H1 (cell line): ENCODE results near the gene STYK1. TPM values are rescaled to one million over a fixed set of nuclear protein-coding genes. Genes with fewer than 3 reads are reported as not detected.

Experiments used
- CTCF ChIA-PET: fragments of 300-600 bp; sonication (Branson Sonifier 250); formaldehyde crosslinking; loops from one replicate; lab custom pipeline; 2021; ENCODE audit not compliant: partially characterized antibody; lab: Charles Lee
- POLR2A ChIA-PET: fragments of 300-600 bp; sonication (Branson Sonifier 250); formaldehyde crosslinking; loops from one replicate; lab custom pipeline; 2021; ENCODE audit warnings: inconsistent platforms; ENCODE audit not compliant: partially characterized antibody; lab: Charles Lee
- DNase-seq, 2 experiments: peaks; one replicate each; pipeline versions ENCODE4 v3.0.0 to v3.0.0-alpha.2; 2010 to 2022; ENCODE audit warnings: low spot score in 2 of 2, low read depth in 1 of 2, mixed read lengths in 1 of 2
- FAIRE-seq: peaks from 2 replicates; lab custom pipeline; 2011; peaks lifted over from hg19 to GRCh38; lab: Jason Lieb, UNC
- H2AFZ ChIP-seq: 2 replicates; pipeline ENCODE4 v1.8.1; 2012; ENCODE audit warnings: low read length, inconsistent platforms
- H2AK5ac ChIP-seq: 2 replicates; pipeline ENCODE4 v1.6.1; 2013; ENCODE audit warnings: low read depth, low read length
- H2BK120ac ChIP-seq: replicated peaks from 2 replicates; pipeline ENCODE3; 2013; ENCODE audit warnings: low read depth, low read length, inconsistent platforms
- H2BK12ac ChIP-seq: 2 replicates; pipeline ENCODE4 v1.6.1; 2013; ENCODE audit warnings: low read depth, low read length
- H2BK15ac ChIP-seq: 2 replicates; pipeline ENCODE4 v1.6.1; 2013; ENCODE audit warnings: low read length
- H2BK20ac ChIP-seq: 2 replicates; pipeline ENCODE4 v1.6.1; 2013; ENCODE audit warnings: low read length
- H2BK5ac ChIP-seq: 2 replicates; pipeline ENCODE4 v1.6.1; 2013; ENCODE audit warnings: low read depth, low read length
- H3K14ac ChIP-seq: 2 replicates; pipeline ENCODE4 v1.6.1; 2013; ENCODE audit warnings: inconsistent platforms; ENCODE audit not compliant: insufficient read length
- H3K18ac ChIP-seq: 2 replicates; pipeline ENCODE4 v1.6.1; 2013; ENCODE audit warnings: low read length; ENCODE audit errors: extremely low read depth
- H3K23ac ChIP-seq: 2 replicates; pipeline ENCODE4 v1.6.1; 2013; ENCODE audit warnings: inconsistent platforms; ENCODE audit not compliant: insufficient read length
- H3K23me2 ChIP-seq: 2 replicates; pipeline ENCODE4 v1.6.1; 2013; ENCODE audit warnings: low read depth, low read length
- H3K27ac ChIP-seq: 2 replicates; pipeline ENCODE4 v1.6.1; 2011; ENCODE audit warnings: low read depth, low read length, inconsistent platforms
- H3K27me3 ChIP-seq, 4 experiments: replicated peaks in 1 of 4; 1 replicate in 1 of 4; 2 replicates in 3 of 4; pipeline versions ENCODE4 v1.6.1 to v1.8.1; 2011 to 2013; ENCODE audit warnings: low read length in 3 of 4, mild to moderate bottlenecking in 3 of 4, inconsistent platforms in 2 of 4, mixed read lengths in 2 of 4, moderate library complexity in 1 of 4; ENCODE audit not compliant: control insufficient read depth in 3 of 4, insufficient read depth in 3 of 4; ENCODE audit errors: extremely low read depth in 1 of 4
- H3K36me3 ChIP-seq, 4 experiments: 2 replicates each; pipeline versions ENCODE4 v1.6.1 to v1.8.1; 2011 to 2013; ENCODE audit warnings: mild to moderate bottlenecking in 4 of 4, low read length in 3 of 4, moderate library complexity in 2 of 4, control low read depth in 1 of 4, inconsistent platforms in 1 of 4; ENCODE audit not compliant: insufficient read depth in 4 of 4, control insufficient read depth in 2 of 4
- H3K4ac ChIP-seq: replicated peaks from 2 replicates; pipeline ENCODE3; 2013; ENCODE audit warnings: low read length, low read depth, mixed read lengths, inconsistent platforms; ENCODE audit not compliant: insufficient read length
- H3K4me1 ChIP-seq, 4 experiments: replicated peaks in 1 of 4; 1 replicate in 1 of 4; 2 replicates in 3 of 4; pipeline versions ENCODE4 v1.6.1 to v1.8.1; 2011 to 2013; ENCODE audit warnings: low read length in 3 of 4, inconsistent platforms in 2 of 4, mixed read lengths in 1 of 4; ENCODE audit not compliant: insufficient read depth in 4 of 4, control insufficient read depth in 3 of 4
- H3K4me2 ChIP-seq, 2 experiments: 2 replicates each; pipeline versions ENCODE4 v1.6.1 to v1.8.1; 2011 to 2013; ENCODE audit warnings: low read depth in 2 of 2, low read length in 2 of 2, control low read depth in 1 of 2, inconsistent platforms in 1 of 2, mild to moderate bottlenecking in 1 of 2; ENCODE audit not compliant: insufficient read depth in 1 of 2
- H3K4me3 ChIP-seq, 4 experiments: fragments of 200-600, 300-600 bp in 1 of 4; sonication (generic), shearing (Covaris generic), sonication (Bioruptor Twin) in 1 of 4; 2 replicates each; pipeline versions ENCODE4 v1.5.1 to v1.8.1; 2011 to 2016; ENCODE audit warnings: low read length in 4 of 4, low read depth in 3 of 4, control low read depth in 2 of 4, inconsistent platforms in 2 of 4, mild to moderate bottlenecking in 2 of 4, mixed read lengths in 1 of 4, moderate library complexity in 1 of 4; ENCODE audit not compliant: insufficient read depth in 2 of 4; ENCODE audit errors: extremely low read depth in 1 of 4
- H3K56ac ChIP-seq: replicated peaks from 2 replicates; pipeline ENCODE3; 2013; ENCODE audit warnings: low read depth, mild to moderate bottlenecking, mixed read lengths, low read length, inconsistent platforms; ENCODE audit not compliant: insufficient read length
- H3K79me1 ChIP-seq: 2 replicates; pipeline ENCODE4 v1.6.1; 2013; ENCODE audit warnings: low read depth, low read length, control low read depth
- H3K79me2 ChIP-seq, 2 experiments: 2 replicates each; pipeline versions ENCODE4 v1.6.1 to v1.8.1; 2012 to 2013; ENCODE audit warnings: low read length in 2 of 2, mild to moderate bottlenecking in 2 of 2, inconsistent platforms in 1 of 2; ENCODE audit not compliant: insufficient read depth in 2 of 2, control insufficient read depth in 1 of 2
- H3K9ac ChIP-seq, 4 experiments: replicated peaks in 1 of 4; 1 replicate in 1 of 4; 2 replicates in 3 of 4; pipeline versions ENCODE4 v1.6.1 to v1.8.1; 2011 to 2013; ENCODE audit warnings: low read depth in 3 of 4, low read length in 3 of 4, control low read depth in 2 of 4, mild to moderate bottlenecking in 2 of 4, moderate library complexity in 2 of 4, inconsistent platforms in 1 of 4; ENCODE audit errors: extremely low read depth in 1 of 4
- H3K9me3 ChIP-seq, 2 experiments: 2 replicates each; pipeline versions ENCODE4 v1.6.1 to v1.8.1; 2012 to 2013; ENCODE audit warnings: mild to moderate bottlenecking in 2 of 2, moderate library complexity in 2 of 2, control low read depth in 1 of 2, inconsistent platforms in 1 of 2, low read depth in 1 of 2, low read length in 1 of 2, mixed read lengths in 1 of 2; ENCODE audit not compliant: insufficient read depth in 2 of 2
- H4K20me1 ChIP-seq, 2 experiments: replicated peaks in 1 of 2; 2 replicates each; pipeline versions ENCODE3 to v1.8.1; 2011 to 2013; ENCODE audit warnings: inconsistent platforms in 2 of 2, low read length in 2 of 2, mild to moderate bottlenecking in 1 of 2; ENCODE audit not compliant: insufficient read depth in 2 of 2, control insufficient read depth in 1 of 2
- H4K5ac ChIP-seq: 2 replicates; pipeline ENCODE4 v1.6.1; 2013; ENCODE audit warnings: low read length, low read depth, mixed read lengths, inconsistent platforms; ENCODE audit not compliant: insufficient read length
- H4K8ac ChIP-seq: 2 replicates; pipeline ENCODE4 v1.8.0; 2013; ENCODE audit warnings: mild to moderate bottlenecking, moderate library complexity, low read length, inconsistent platforms; ENCODE audit not compliant: insufficient read depth; ENCODE audit errors: extremely low read depth
- H4K91ac ChIP-seq: replicated peaks from 2 replicates; pipeline ENCODE3; 2013; ENCODE audit warnings: low read length, mixed read lengths, inconsistent platforms; ENCODE audit not compliant: insufficient read length
- CBX8 ChIP-seq: fragments of 300-800, 300-1000 bp; sonication (generic); IDR thresholded peaks from 2 replicates; pipeline ENCODE4 v1.7.1; 2016; ENCODE audit warnings: low read depth, low read length, borderline replicate concordance
- CTCF ChIP-seq, 3 experiments: IDR thresholded peaks; 1 replicate in 2 of 3; 2 replicates in 1 of 3; pipeline versions ENCODE4 v1.5.1 to v1.6.1; 2011; ENCODE audit warnings: low read length in 3 of 3, mild to moderate bottlenecking in 3 of 3, inconsistent platforms in 2 of 3, low read depth in 1 of 3, moderate library complexity in 1 of 3; ENCODE audit not compliant: insufficient read depth in 1 of 3; ENCODE audit errors: control extremely low read depth in 1 of 3
- E2F6 ChIP-seq: IDR thresholded peaks from 2 replicates; pipeline ENCODE4 v1.6.1; 2012; ENCODE audit warnings: inconsistent platforms
- HDAC2 ChIP-seq, 2 experiments: fragments of 300-600 bp in 1 of 2; sonication (generic) in 1 of 2; IDR thresholded peaks; 2 replicates each; pipeline ENCODE4 v1.6.1; 2011 to 2012; ENCODE audit warnings: low read depth in 2 of 2, low read length in 2 of 2, mild to moderate bottlenecking in 2 of 2, moderate library complexity in 2 of 2, borderline replicate concordance in 1 of 2, inconsistent platforms in 1 of 2
- KDM5A ChIP-seq: fragments of 200-600 bp; IDR thresholded peaks from 2 replicates; pipeline ENCODE4 v1.7.1; 2012; ENCODE audit warnings: mild to moderate bottlenecking, low read length, inconsistent platforms, mixed read lengths
- NANOG ChIP-seq: IDR thresholded peaks from 2 replicates; pipeline ENCODE4 v1.6.1; 2011; ENCODE audit warnings: low read length, low read depth, mild to moderate bottlenecking, inconsistent platforms; ENCODE audit not compliant: insufficient read depth, poor library complexity, severe bottlenecking
- RBBP5 ChIP-seq: IDR thresholded peaks from 2 replicates; pipeline ENCODE4 v1.7.1; 2012; ENCODE audit warnings: low read depth, mild to moderate bottlenecking, inconsistent platforms, low read length, moderate library complexity, borderline replicate concordance
- RFX5 ChIP-seq: IDR thresholded peaks from 2 replicates; pipeline ENCODE4 v1.6.1; 2011; ENCODE audit warnings: low read depth, low read length, improper control_type of control experiment, borderline replicate concordance
- SIX5 ChIP-seq: IDR thresholded peaks from 2 replicates; pipeline ENCODE4 v1.6.1; 2011; ENCODE audit warnings: mild to moderate bottlenecking, low read depth, low read length
- SUZ12 ChIP-seq: fragments of 200-600 bp; sonication (generic); IDR thresholded peaks from 2 replicates; pipeline ENCODE4 v1.6.1; 2012; ENCODE audit warnings: mild to moderate bottlenecking, inconsistent platforms, low read length, moderate library complexity, mixed read lengths
- WGBS, 2 experiments: shearing (Covaris generic) in 1 of 2; methylation state at CpG; one replicate each; pipeline versions ENCODE4 v1.1.6 to v1.1.7; 2013 to 2015; ENCODE audit warnings: low lambda C conversion rate in 2 of 2, mixed read lengths in 2 of 2, inconsistent platforms in 1 of 2, low coverage in 1 of 2, missing lambda C conversion rate in 1 of 2; ENCODE audit not compliant: insufficient replicate concordance in 2 of 2, insufficient coverage in 1 of 2, insufficient read length in 1 of 2; ENCODE audit errors: extremely low coverage in 1 of 2, missing lambda C conversion rate in 1 of 2; 5-methylcytosine and 5-hydroxymethylcytosine counted together
- polyA plus RNA-seq, 7 experiments: library from polyadenylated mRNA; depleted of rRNA in 3 of 7; stranded (reverse) in 5 of 7; unstranded in 2 of 7; fragments of >200 nt in 5 of 7; fragments of 200-250 nt in 2 of 7; gene quantifications; 1 replicate in 5 of 7; 2 replicates in 1 of 7; 4 replicates in 1 of 7; pipeline versions ENCODE4 v1.2.1 to v1.2.3, GENCODE V29; 2011 to 2013; ENCODE audit warnings: missing spikeins in 2 of 7, mixed read lengths in 2 of 7
- total RNA-seq: library from RNA; stranded (reverse); fragmentation: NEBNext Ultra II Directional; extraction: Animal tissue kit (Norgen Biotek cat#: 25700); gene quantifications from 2 replicates; pipeline ENCODE4 v1.2.1, GENCODE V29; 2021

STYK1 gene
- total and polyA plus RNA-seq, 2 of the 8 experiments (the other 6 are each of a cell fraction or from before 2014, with no cell fraction given), result 0.38 to 1.1 TPM

- POLR2A ChIA-PET, result interaction anchor here (1.2 kb wide), 1 partner anchor 42 kb away, joined by 3 read pairs; the partner anchor contains the start of gene MAGOHB
- Histone ChIP-seq H4K91ac (no peak overlapping the region), H2AFZ (no peak overlapping the region), H3K23ac (no peak overlapping the region), H4K20me1 (no peaks in the 10 kb centered on the region), H3K79me1 (no peaks in the 10 kb centered on the region), H3K4me1 (no peaks in the 10 kb centered on the region), H3K23me2 (no peaks in the 10 kb centered on the region), H2BK15ac (no peak overlapping the region), H3K56ac (no peak overlapping the region), H4K5ac (no peak overlapping the region), H3K4ac (no peak overlapping the region), H3K36me3 (no peaks in the 10 kb centered on the region), H3K9me3 (0 out of 4 replicates have a peak, but pooled peaks cover 0 to 2% of the 10 kb centered on the region in 2 experiments), H2BK120ac (no peak overlapping the region), H3K4me2 (no peak overlapping the region), H3K18ac (no peak overlapping the region), H2BK5ac (no peak overlapping the region), H2AK5ac (no peak overlapping the region), H2BK20ac (no peak overlapping the region; the same call in 1 of the 2 replicates), H2BK12ac (no peak overlapping the region), H4K8ac (no peak overlapping the region), H3K4me3 (no peak overlapping the region), H3K79me2 (no peaks in the 10 kb centered on the region), H3K27me3 (no peaks in the 10 kb centered on the region), H3K14ac (no peak overlapping the region), H3K27ac (no peak overlapping the region), H3K9ac (no peak overlapping the region)
- DNase-seq (no peak), FAIRE-seq (no peak)
- WGBS, 2 experiments, result 85% methylated on average over 11 of the region's 11 CpGs; no CpG with 5 or more reads in 1 of the 2 experiments
- CTCF ChIA-PET, result no interaction called here
- TF ChIP-seq HDAC2 (IDR thresholded peaks at IDR 0.05; ENCODE audit: borderline replicate concordance in 1 of 2, low read depth in 2 of 2, low read length in 2 of 2), result no peak
- no peak for TF ChIP-seq RFX5
- no peak for TF ChIP-seq CTCF (IDR thresholded peaks at IDR 0.05; ENCODE audit: control extremely low read depth in 1 of 3, insufficient read depth in 1 of 3, low read depth in 1 of 3, low read length in 3 of 3)
- no peak for TF ChIP-seq NANOG
- no peak for TF ChIP-seq SUZ12
- TF ChIP-seq CBX8, result no peak
- no peak for TF ChIP-seq KDM5A
- no peak for TF ChIP-seq SIX5
- TF ChIP-seq E2F6, result no peak
- TF ChIP-seq RBBP5, result no peak
Observed at GRCh38 chr12:10571141-10571540, 102.7 kb downstream of the STYK1 start.
